H1 (cell line): ENCODE results near the gene CENPA. TPM values are rescaled to one million over a fixed set of nuclear protein-coding genes. Genes with fewer than 3 reads are reported as not detected.

Experiments
- CTCF ChIA-PET: fragments of 300-600 bp; sonication (Branson Sonifier 250); formaldehyde crosslinking; loops from one replicate; lab custom pipeline; 2021; ENCODE audit not compliant: partially characterized antibody; lab: Charles Lee
- POLR2A ChIA-PET: fragments of 300-600 bp; sonication (Branson Sonifier 250); formaldehyde crosslinking; loops from one replicate; lab custom pipeline; 2021; ENCODE audit warnings: inconsistent platforms; ENCODE audit not compliant: partially characterized antibody; lab: Charles Lee
- DNase-seq, 2 experiments: peaks; one replicate each; pipeline versions ENCODE4 v3.0.0 to v3.0.0-alpha.2; 2010 to 2022; ENCODE audit warnings: low spot score in 2 of 2, low read depth in 1 of 2, mixed read lengths in 1 of 2
- FAIRE-seq: peaks from 2 replicates; lab custom pipeline; 2011; peaks lifted over from hg19 to GRCh38; lab: Jason Lieb, UNC
- H2AFZ ChIP-seq: 2 replicates; pipeline ENCODE4 v1.8.1; 2012; ENCODE audit warnings: low read length, inconsistent platforms
- H2AK5ac ChIP-seq: 2 replicates; pipeline ENCODE4 v1.6.1; 2013; ENCODE audit warnings: low read depth, low read length
- H2BK120ac ChIP-seq: replicated peaks from 2 replicates; pipeline ENCODE3; 2013; ENCODE audit warnings: low read depth, low read length, inconsistent platforms
- H2BK12ac ChIP-seq: 2 replicates; pipeline ENCODE4 v1.6.1; 2013; ENCODE audit warnings: low read depth, low read length
- H2BK15ac ChIP-seq: 2 replicates; pipeline ENCODE4 v1.6.1; 2013; ENCODE audit warnings: low read length
- H2BK20ac ChIP-seq: 2 replicates; pipeline ENCODE4 v1.6.1; 2013; ENCODE audit warnings: low read length
- H2BK5ac ChIP-seq: 2 replicates; pipeline ENCODE4 v1.6.1; 2013; ENCODE audit warnings: low read depth, low read length
- H3K14ac ChIP-seq: 2 replicates; pipeline ENCODE4 v1.6.1; 2013; ENCODE audit warnings: inconsistent platforms; ENCODE audit not compliant: insufficient read length
- H3K18ac ChIP-seq: 2 replicates; pipeline ENCODE4 v1.6.1; 2013; ENCODE audit warnings: low read length; ENCODE audit errors: extremely low read depth
- H3K23ac ChIP-seq: 2 replicates; pipeline ENCODE4 v1.6.1; 2013; ENCODE audit warnings: inconsistent platforms; ENCODE audit not compliant: insufficient read length
- H3K23me2 ChIP-seq: 2 replicates; pipeline ENCODE4 v1.6.1; 2013; ENCODE audit warnings: low read depth, low read length
- H3K27ac ChIP-seq: 2 replicates; pipeline ENCODE4 v1.6.1; 2011; ENCODE audit warnings: low read depth, low read length, inconsistent platforms
- H3K27me3 ChIP-seq, 4 experiments: replicated peaks in 1 of 4; 1 replicate in 1 of 4; 2 replicates in 3 of 4; pipeline versions ENCODE4 v1.6.1 to v1.8.1; 2011 to 2013; ENCODE audit warnings: low read length in 3 of 4, mild to moderate bottlenecking in 3 of 4, inconsistent platforms in 2 of 4, mixed read lengths in 2 of 4, moderate library complexity in 1 of 4; ENCODE audit not compliant: control insufficient read depth in 3 of 4, insufficient read depth in 3 of 4; ENCODE audit errors: extremely low read depth in 1 of 4
- H3K36me3 ChIP-seq, 4 experiments: 2 replicates each; pipeline versions ENCODE4 v1.6.1 to v1.8.1; 2011 to 2013; ENCODE audit warnings: mild to moderate bottlenecking in 4 of 4, low read length in 3 of 4, moderate library complexity in 2 of 4, control low read depth in 1 of 4, inconsistent platforms in 1 of 4; ENCODE audit not compliant: insufficient read depth in 4 of 4, control insufficient read depth in 2 of 4
- H3K4ac ChIP-seq: replicated peaks from 2 replicates; pipeline ENCODE3; 2013; ENCODE audit warnings: low read length, low read depth, mixed read lengths, inconsistent platforms; ENCODE audit not compliant: insufficient read length
- H3K4me1 ChIP-seq, 4 experiments: replicated peaks in 1 of 4; 1 replicate in 1 of 4; 2 replicates in 3 of 4; pipeline versions ENCODE4 v1.6.1 to v1.8.1; 2011 to 2013; ENCODE audit warnings: low read length in 3 of 4, inconsistent platforms in 2 of 4, mixed read lengths in 1 of 4; ENCODE audit not compliant: insufficient read depth in 4 of 4, control insufficient read depth in 3 of 4
- H3K4me2 ChIP-seq, 2 experiments: 2 replicates each; pipeline versions ENCODE4 v1.6.1 to v1.8.1; 2011 to 2013; ENCODE audit warnings: low read depth in 2 of 2, low read length in 2 of 2, control low read depth in 1 of 2, inconsistent platforms in 1 of 2, mild to moderate bottlenecking in 1 of 2; ENCODE audit not compliant: insufficient read depth in 1 of 2
- H3K4me3 ChIP-seq, 4 experiments: fragments of 200-600, 300-600 bp in 1 of 4; sonication (generic), shearing (Covaris generic), sonication (Bioruptor Twin) in 1 of 4; 2 replicates each; pipeline versions ENCODE4 v1.5.1 to v1.8.1; 2011 to 2016; ENCODE audit warnings: low read length in 4 of 4, low read depth in 3 of 4, control low read depth in 2 of 4, inconsistent platforms in 2 of 4, mild to moderate bottlenecking in 2 of 4, mixed read lengths in 1 of 4, moderate library complexity in 1 of 4; ENCODE audit not compliant: insufficient read depth in 2 of 4; ENCODE audit errors: extremely low read depth in 1 of 4
- H3K56ac ChIP-seq: replicated peaks from 2 replicates; pipeline ENCODE3; 2013; ENCODE audit warnings: low read depth, mild to moderate bottlenecking, mixed read lengths, low read length, inconsistent platforms; ENCODE audit not compliant: insufficient read length
- H3K79me1 ChIP-seq: 2 replicates; pipeline ENCODE4 v1.6.1; 2013; ENCODE audit warnings: low read depth, low read length, control low read depth
- H3K79me2 ChIP-seq, 2 experiments: 2 replicates each; pipeline versions ENCODE4 v1.6.1 to v1.8.1; 2012 to 2013; ENCODE audit warnings: low read length in 2 of 2, mild to moderate bottlenecking in 2 of 2, inconsistent platforms in 1 of 2; ENCODE audit not compliant: insufficient read depth in 2 of 2, control insufficient read depth in 1 of 2
- H3K9ac ChIP-seq, 4 experiments: replicated peaks in 1 of 4; 1 replicate in 1 of 4; 2 replicates in 3 of 4; pipeline versions ENCODE4 v1.6.1 to v1.8.1; 2011 to 2013; ENCODE audit warnings: low read depth in 3 of 4, low read length in 3 of 4, control low read depth in 2 of 4, mild to moderate bottlenecking in 2 of 4, moderate library complexity in 2 of 4, inconsistent platforms in 1 of 4; ENCODE audit errors: extremely low read depth in 1 of 4
- H3K9me3 ChIP-seq, 2 experiments: 2 replicates each; pipeline versions ENCODE4 v1.6.1 to v1.8.1; 2012 to 2013; ENCODE audit warnings: mild to moderate bottlenecking in 2 of 2, moderate library complexity in 2 of 2, control low read depth in 1 of 2, inconsistent platforms in 1 of 2, low read depth in 1 of 2, low read length in 1 of 2, mixed read lengths in 1 of 2; ENCODE audit not compliant: insufficient read depth in 2 of 2
- H4K20me1 ChIP-seq, 2 experiments: replicated peaks in 1 of 2; 2 replicates each; pipeline versions ENCODE3 to v1.8.1; 2011 to 2013; ENCODE audit warnings: inconsistent platforms in 2 of 2, low read length in 2 of 2, mild to moderate bottlenecking in 1 of 2; ENCODE audit not compliant: insufficient read depth in 2 of 2, control insufficient read depth in 1 of 2
- H4K5ac ChIP-seq: 2 replicates; pipeline ENCODE4 v1.6.1; 2013; ENCODE audit warnings: low read length, low read depth, mixed read lengths, inconsistent platforms; ENCODE audit not compliant: insufficient read length
- H4K8ac ChIP-seq: 2 replicates; pipeline ENCODE4 v1.8.0; 2013; ENCODE audit warnings: mild to moderate bottlenecking, moderate library complexity, low read length, inconsistent platforms; ENCODE audit not compliant: insufficient read depth; ENCODE audit errors: extremely low read depth
- H4K91ac ChIP-seq: replicated peaks from 2 replicates; pipeline ENCODE3; 2013; ENCODE audit warnings: low read length, mixed read lengths, inconsistent platforms; ENCODE audit not compliant: insufficient read length
- CHD2 ChIP-seq: IDR thresholded peaks from 2 replicates; pipeline ENCODE4 v1.6.1; 2012; ENCODE audit warnings: low read length, improper control_type of control experiment
- RBBP5 ChIP-seq: IDR thresholded peaks from 2 replicates; pipeline ENCODE4 v1.7.1; 2012; ENCODE audit warnings: low read depth, mild to moderate bottlenecking, inconsistent platforms, low read length, moderate library complexity, borderline replicate concordance
- SUZ12 ChIP-seq: fragments of 200-600 bp; sonication (generic); IDR thresholded peaks from 2 replicates; pipeline ENCODE4 v1.6.1; 2012; ENCODE audit warnings: mild to moderate bottlenecking, inconsistent platforms, low read length, moderate library complexity, mixed read lengths
- YY1 ChIP-seq: IDR thresholded peaks from 2 replicates; pipeline ENCODE4 v1.6.1; 2011; ENCODE audit warnings: low read depth, mild to moderate bottlenecking, low read length
- WGBS, 2 experiments: shearing (Covaris generic) in 1 of 2; methylation state at CpG; one replicate each; pipeline versions ENCODE4 v1.1.6 to v1.1.7; 2013 to 2015; ENCODE audit warnings: low lambda C conversion rate in 2 of 2, mixed read lengths in 2 of 2, inconsistent platforms in 1 of 2, low coverage in 1 of 2, missing lambda C conversion rate in 1 of 2; ENCODE audit not compliant: insufficient replicate concordance in 2 of 2, insufficient coverage in 1 of 2, insufficient read length in 1 of 2; ENCODE audit errors: extremely low coverage in 1 of 2, missing lambda C conversion rate in 1 of 2; 5-methylcytosine and 5-hydroxymethylcytosine counted together
- polyA plus RNA-seq, 7 experiments: library from polyadenylated mRNA; depleted of rRNA in 3 of 7; stranded (reverse) in 5 of 7; unstranded in 2 of 7; fragments of >200 nt in 5 of 7; fragments of 200-250 nt in 2 of 7; gene quantifications; 1 replicate in 5 of 7; 2 replicates in 1 of 7; 4 replicates in 1 of 7; pipeline versions ENCODE4 v1.2.1 to v1.2.3, GENCODE V29; 2011 to 2013; ENCODE audit warnings: missing spikeins in 2 of 7, mixed read lengths in 2 of 7
- total RNA-seq: library from RNA; stranded (reverse); fragmentation: NEBNext Ultra II Directional; extraction: Animal tissue kit (Norgen Biotek cat#: 25700); gene quantifications from 2 replicates; pipeline ENCODE4 v1.2.1, GENCODE V29; 2021

CENPA gene
- total and polyA plus RNA-seq, 2 of the 8 experiments (the other 6 are each of a cell fraction or from before 2014, with no cell fraction given): 19.4 to 30.9 TPM

DNA sequence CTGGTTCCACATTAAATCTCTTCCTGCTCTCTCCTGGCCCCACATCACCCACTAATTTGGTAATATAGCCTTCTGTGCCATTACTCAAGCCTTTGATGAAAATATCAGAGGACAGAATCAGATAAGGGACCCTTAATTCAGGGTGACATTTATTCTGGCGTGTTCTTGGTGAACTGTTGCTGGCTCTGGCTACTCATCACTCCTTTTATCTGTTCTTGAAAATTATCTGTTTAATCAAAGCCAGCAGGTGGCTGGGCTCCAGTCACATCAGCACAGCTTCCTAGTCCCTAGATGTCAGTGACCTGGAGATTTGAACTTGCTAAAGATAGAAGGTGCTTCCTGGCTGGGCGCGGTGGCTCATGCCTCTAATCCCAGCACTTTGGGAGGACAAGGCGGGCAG lies 48.6 kb upstream of the CENPA start:
- H3K9ac ChIP-seq: no peak overlapping the region
- H3K4ac ChIP-seq: no peak overlapping the region
- POLR2A ChIA-PET: interaction anchor here (1.7 kb wide), 1 partner anchor 17 kb away, joined by 4 read pairs; no protein-coding TSS in a partner anchor
- no peaks in the 10 kb centered on the region for H4K20me1 ChIP-seq
- no peak overlapping the region for H2BK120ac ChIP-seq
- no peaks in the 10 kb centered on the region for H3K4me1 ChIP-seq
- no peak overlapping the region for H3K23ac ChIP-seq
- no peak overlapping the region for H4K8ac ChIP-seq
- H3K79me2 ChIP-seq: no peaks in the 10 kb centered on the region
- H4K5ac ChIP-seq: no peak overlapping the region
- no peak overlapping the region for H3K27ac ChIP-seq
- no peaks in the 10 kb centered on the region; the same call in 1 of the 2 replicates for H3K23me2 ChIP-seq
- no peak overlapping the region for H3K18ac ChIP-seq
- no peaks in the 10 kb centered on the region for H3K27me3 ChIP-seq
- H2AK5ac ChIP-seq: no peak overlapping the region
- H3K4me3 ChIP-seq: no peak overlapping the region
- H3K4me2 ChIP-seq: no peak overlapping the region
- FAIRE-seq: no peak
- H2AFZ ChIP-seq: no peak overlapping the region
- H3K79me1 ChIP-seq: no peaks in the 10 kb centered on the region
- no peak for DNase-seq
- no peak overlapping the region for H2BK20ac ChIP-seq
- CTCF ChIA-PET: interaction anchor here (0.9 to 14.9 kb wide), 5 partner anchors 7 to 159 kb away, joined by 3 to 367 read pairs (median 4); no protein-coding TSS in a partner anchor
- H4K91ac ChIP-seq: no peak overlapping the region
- WGBS, 2 experiments: 85% methylated on average over 4 of the region's 4 CpGs; no CpG with 5 or more reads in 1 of the 2 experiments
- no peaks in the 10 kb centered on the region for H3K9me3 ChIP-seq
- H3K56ac ChIP-seq: no peak overlapping the region
- TF ChIP-seq YY1 (no peak), SUZ12 (no peak), CHD2 (no peak), RBBP5 (no peak)
- H3K36me3 ChIP-seq: no peaks in the 10 kb centered on the region
- no peak overlapping the region for H2BK5ac ChIP-seq
- no peak overlapping the region for H3K14ac ChIP-seq
- H2BK12ac ChIP-seq: no peak overlapping the region
- no peak overlapping the region for H2BK15ac ChIP-seq
